ENCODE data around the gene CHML.
"Not testable (repeated sequence)": the region's sequence is repeated elsewhere in the genome, so short reads cannot be mapped to it uniquely, and the experiment has no call there.

The CHML gene

GRCh38 chr1:241678536-241678935, 38.4 kb upstream of the CHML start:
- DNase-seq (ENCODE audit: low read depth), result no peak
- no peak overlapping the region for H3K4me3 ChIP-seq (ENCODE audit: low read length)
- no peak for TF ChIP-seq CTCF (conservative IDR thresholded peaks at IDR 0.05; ENCODE audit: low read length)

GRCh38 chr1:241677201-241677600, 37.0 kb upstream of the CHML start:
- no peak for TF ChIP-seq CTCF (conservative IDR thresholded peaks at IDR 0.05; ENCODE audit: low read length)
- no peak for DNase-seq (ENCODE audit: low read depth)

GRCh38 chr1:241675983-241676382, 35.8 kb upstream of the CHML start:
- TF ChIP-seq CTCF (conservative IDR thresholded peaks at IDR 0.05; ENCODE audit: low read length), result no peak
- DNase-seq (ENCODE audit: low read depth), result no peak
- H3K4me3 ChIP-seq (ENCODE audit: low read length), result no peak overlapping the region

More at GRCh38 chr1:241677201-241677600, 37.0 kb upstream of the CHML start:
- no peak overlapping the region for H3K4me3 ChIP-seq (ENCODE audit: low read length)

GRCh38 chr1:241674805-241675384, 34.7 kb upstream of the CHML start:
- no peak overlapping the region for H3K4me3 ChIP-seq (ENCODE audit: low read length)
- no peak for DNase-seq (ENCODE audit: low read depth)
- TF ChIP-seq CTCF (conservative IDR thresholded peaks at IDR 0.05; ENCODE audit: low read length), result no peak

GRCh38 chr1:241672301-241672700, 32.1 kb upstream of the CHML start:
- TF ChIP-seq CTCF (conservative IDR thresholded peaks at IDR 0.05; ENCODE audit: low read length), result no peak
- no peak overlapping the region for H3K4me3 ChIP-seq (ENCODE audit: low read length)
- no peak for DNase-seq (ENCODE audit: low read depth)

- TF ChIP-seq CTCF (conservative IDR thresholded peaks at IDR 0.05; ENCODE audit: low read length), result no peak
- H3K4me3 ChIP-seq (ENCODE audit: low read length), result no peak overlapping the region
- no peak for DNase-seq (ENCODE audit: low read depth)
Observed at GRCh38 chr1:241666419-241666818, 26.2 kb upstream of the CHML start.

- no peak for DNase-seq (ENCODE audit: low read depth)
- TF ChIP-seq CTCF (conservative IDR thresholded peaks at IDR 0.05; ENCODE audit: low read length), result no peak
- H3K4me3 ChIP-seq (ENCODE audit: low read length), result no peak overlapping the region
Observed at GRCh38 chr1:241660424-241660972, 20.3 kb upstream of the CHML start.

GRCh38 chr1:241659016-241659415, 18.8 kb upstream of the CHML start:
- not testable (repeated sequence) for H3K4me3 ChIP-seq (ENCODE audit: low read length); DNase-seq (ENCODE audit: low read depth)

Measured in AG10803 (cell line).